GM12878 (cell line): Measurements from ENCODE around the gene URAD. TPM values are rescaled to one million over a fixed set of nuclear protein-coding genes. Genes with fewer than 3 reads are reported as not detected.

ENCODE experiments used
- CREM ChIP-seq: IDR thresholded peaks from 2 replicates; pipeline ENCODE4 v1.6.1; 2014; ENCODE audit warnings: antibody characterized with exemption, low read depth
- NFYA ChIP-seq: IDR thresholded peaks from 2 replicates; pipeline ENCODE4 v1.6.1; 2011; ENCODE audit warnings: low read depth, mild to moderate bottlenecking, low read length, improper control_type of control experiment, borderline replicate concordance
- POLR2AphosphoS2 ChIP-seq: IDR thresholded peaks from 2 replicates; pipeline ENCODE4 v1.6.1; 2011; ENCODE audit warnings: low read depth, mild to moderate bottlenecking, low read length, improper control_type of control experiment, moderate library complexity
- ZBTB40 ChIP-seq: fragments of 450-650 bp; IDR thresholded peaks from 2 replicates; pipeline ENCODE4 v1.6.1; 2016; ENCODE audit warnings: mild to moderate bottlenecking, moderate library complexity, borderline replicate concordance
- ZNF24 ChIP-seq: fragments of 450-650 bp; IDR thresholded peaks from 2 replicates; pipeline ENCODE4 v1.6.1; 2017; ENCODE audit warnings: antibody characterized with exemption, mild to moderate bottlenecking
- ZNF592 ChIP-seq: fragments of 450-650 bp; IDR thresholded peaks from 2 replicates; pipeline ENCODE4 v1.6.1; 2017; ENCODE audit warnings: mild to moderate bottlenecking, moderate library complexity
- polyA plus RNA-seq, 11 experiments: library from polyadenylated mRNA; depleted of rRNA in 4 of 11; unstranded in 6 of 11; stranded (reverse) in 5 of 11; fragments of >200 nt; fragmentation: Nextera tagmentation in 4 of 11; fragmentation: Illumina TruSeq in 1 of 11; extraction: Ambion mirVana in 4 of 11; extraction: Trizol in 1 of 11; gene quantifications; 1 replicate in 1 of 11; 2 replicates in 10 of 11; pipeline versions ENCODE4 v1.2.1 to v1.2.3, GENCODE V29; 2011 to 2016; ENCODE audit warnings: inconsistent platforms in 2 of 11, missing spikeins in 2 of 11, low read depth in 1 of 11
- total RNA-seq, 4 experiments: library from RNA; depleted of rRNA in 3 of 4; stranded (reverse); fragments of >200 nt in 3 of 4; fragmentation: Illumina TruSeq in 1 of 4; extraction: Trizol in 1 of 4; gene quantifications; 2 replicates each; pipeline versions ENCODE4 v1.2.1 to v1.2.3, GENCODE V29; 2013 to 2021

Gene URAD
- total and polyA plus RNA-seq, 10 of the 15 experiments (the other 5 are each of a cell fraction or from before 2014, with no cell fraction given) = not detected

- TF ChIP-seq ZBTB40 (no peak), POLR2AphosphoS2 (no peak), CREM (no peak), NFYA (no peak), ZNF592 (no peak), ZNF24 (no peak)
Measured at GRCh38 chr13:27970382-27971235, 17.9 kb downstream of the URAD start (continued).
